Measurements from ENCODE around the gene HCFC2. TPM values are rescaled to one million over a fixed set of nuclear protein-coding genes. Genes with fewer than 3 reads are reported as not detected.

The HCFC2 gene
- total RNA-seq, 1 donor from 2014 or later = 60.9 TPM

Small RNAs within 50 kb of the gene (small RNA-seq; reads per million reads assigned to genes)
- gene RNA5SP370 (ENCODE audit: low replicate concordance) = not detected

Other genes starting within 250 kb of the HCFC2 start
- 16.0 TPM for gene NT5DC3, start 223.3 kb upstream of the HCFC2 start, total RNA-seq
- gene HSP90B1, start 134.1 kb upstream of the HCFC2 start, total RNA-seq = 376 TPM
- gene TDG, start 98.7 kb upstream of the HCFC2 start, total RNA-seq = 31.5 TPM
- gene GLT8D2, start 14.3 kb upstream of the HCFC2 start, total RNA-seq = 40.3 TPM
- 21.6 TPM for gene NFYB, start 73.7 kb downstream of the HCFC2 start, total RNA-seq
- 56.1 TPM for gene TXNRD1, start 151.2 kb downstream of the HCFC2 start, total RNA-seq
- 3.8 TPM for gene EID3, start 239.2 kb downstream of the HCFC2 start, total RNA-seq

Data from tongue (tissue), 2 donors.